Uterus (tissue), 2 donors: Measurements from ENCODE around the gene HSH2D.

Experiments used
- POLR2A ChIP-seq, 2 donors: fragments of 450-650 bp; IDR thresholded peaks; one replicate each; pipeline ENCODE4 v1.6.1; 2016; ENCODE audit warnings: antibody characterized with exemption in 2 of 2, mild to moderate bottlenecking in 1 of 2, moderate library complexity in 1 of 2
- TF ChIP-seq, protein P1 (sequence below), 4 experiments: fragments of 200-600 bp in 2 of 4; fragments of 450-650 bp in 2 of 4; sonication (generic) in 2 of 4; IDR thresholded peaks; one replicate each; pipeline ENCODE4 v1.5.1; 2016 to 2019; ENCODE audit warnings: antibody characterized with exemption in 4 of 4, mild to moderate bottlenecking in 2 of 4, moderate library complexity in 1 of 4

GRCh38 chr19:16170134-16170533 is 26.6 kb downstream of the HSH2D start:
- no peak for TF ChIP-seq POLR2A (IDR thresholded peaks at IDR 0.05)
- TF ChIP-seq, protein P1, sequence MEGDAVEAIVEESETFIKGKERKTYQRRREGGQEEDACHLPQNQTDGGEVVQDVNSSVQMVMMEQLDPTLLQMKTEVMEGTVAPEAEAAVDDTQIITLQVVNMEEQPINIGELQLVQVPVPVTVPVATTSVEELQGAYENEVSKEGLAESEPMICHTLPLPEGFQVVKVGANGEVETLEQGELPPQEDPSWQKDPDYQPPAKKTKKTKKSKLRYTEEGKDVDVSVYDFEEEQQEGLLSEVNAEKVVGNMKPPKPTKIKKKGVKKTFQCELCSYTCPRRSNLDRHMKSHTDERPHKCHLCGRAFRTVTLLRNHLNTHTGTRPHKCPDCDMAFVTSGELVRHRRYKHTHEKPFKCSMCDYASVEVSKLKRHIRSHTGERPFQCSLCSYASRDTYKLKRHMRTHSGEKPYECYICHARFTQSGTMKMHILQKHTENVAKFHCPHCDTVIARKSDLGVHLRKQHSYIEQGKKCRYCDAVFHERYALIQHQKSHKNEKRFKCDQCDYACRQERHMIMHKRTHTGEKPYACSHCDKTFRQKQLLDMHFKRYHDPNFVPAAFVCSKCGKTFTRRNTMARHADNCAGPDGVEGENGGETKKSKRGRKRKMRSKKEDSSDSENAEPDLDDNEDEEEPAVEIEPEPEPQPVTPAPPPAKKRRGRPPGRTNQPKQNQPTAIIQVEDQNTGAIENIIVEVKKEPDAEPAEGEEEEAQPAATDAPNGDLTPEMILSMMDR (IDR thresholded peaks at IDR 0.05): no peak
